ENCODE measurements around the gene ATXN2. TPM values are rescaled to one million over a fixed set of nuclear protein-coding genes. Genes with fewer than 3 reads are reported as not detected.

ATXN2 gene
- total RNA-seq, 1 experiment from 2014 or later = 72.9 TPM

GRCh38 chr12:111600205-111600642, 1.1 kb upstream of the ATXN2 start:
- 0 out of 2 replicates have a peak overlapping the region, but pooled peaks have one; percentile 1 for H3K14ac ChIP-seq (ENCODE audit: insufficient read depth, low read length)
- H3K23ac ChIP-seq (ENCODE audit: insufficient read length, low read depth, low read length) = no peak overlapping the region
- H4K20me1 ChIP-seq (ENCODE audit: control insufficient read depth, insufficient read depth, insufficient read length) = no peaks in the 10 kb centered on the region
- H3K23me2 ChIP-seq (ENCODE audit: insufficient read length, low read depth, low read length, poor library complexity, severe bottlenecking) = peaks cover 20% of the 10 kb centered on the region
- no peak overlapping the region for H2BK5ac ChIP-seq (ENCODE audit: insufficient read length, low read length)
- no peak for TF ChIP-seq CTCF (conservative IDR thresholded peaks at IDR 0.05)
- no peaks in the 10 kb centered on the region for H3K27me3 ChIP-seq (ENCODE audit: insufficient read depth, low read length)
- no peak overlapping the region for H3K27ac ChIP-seq (ENCODE audit: insufficient read length, low read depth, low read length)
- no peak overlapping the region for H2BK120ac ChIP-seq (ENCODE audit: low read depth, low read length, poor library complexity, severe bottlenecking)
- WGBS (ENCODE audit: extremely low coverage, insufficient read length, low lambda C conversion rate) = no CpG with 5 or more reads among the region's 5 CpGs
- Mint-ChIP-seq H3K27me3 (ENCODE audit: low read depth) (no peaks in the 10 kb centered on the region; the same call in 1 of the 2 replicates), H3K27ac (peak overlapping the region; percentile 90 to 98 (median 95)), H3K4me3 (peak overlapping the region; percentile 79 to 86), H3K4me1 (peaks cover 11 to 20% of the 10 kb centered on the region in 2 experiments), H3K9me3 (peaks cover 5 to 8% of the 10 kb centered on the region in 2 experiments; a peak in 4 of 5 replicates), H3K36me3 (ENCODE audit: insufficient read depth in 1 of 3, low read depth in 3 of 3) (peaks cover 0 to 11% (median 0%) of the 10 kb centered on the region in 3 experiments; a peak in 3 of 7 replicates)
- H3K9ac ChIP-seq (ENCODE audit: extremely low read depth, insufficient read length, low read length) = peak overlapping the region; percentile 47
- no peak overlapping the region for H3T11ph ChIP-seq (ENCODE audit: low read length)
- peaks cover 15% of the 10 kb centered on the region; the same call in 1 of the 2 replicates for H3K79me2 ChIP-seq (ENCODE audit: insufficient read depth, low read length)
- H3K4me2 ChIP-seq (ENCODE audit: insufficient read depth, insufficient read length, low read length) = peak overlapping the region; percentile 72
- no peak overlapping the region for H2BK15ac ChIP-seq (ENCODE audit: low read depth, low read length)
- H3K18ac ChIP-seq (ENCODE audit: insufficient read length, low read depth, low read length) = no peak overlapping the region
- H2BK20ac ChIP-seq (ENCODE audit: low read depth, low read length, poor library complexity, severe bottlenecking) = no peak overlapping the region
- H3K4ac ChIP-seq (ENCODE audit: low read depth, low read length) = no peak overlapping the region
- H3K4me1 ChIP-seq (ENCODE audit: insufficient read depth, low read length) = no peaks in the 10 kb centered on the region; the same call in 1 of the 2 replicates
- no peak for DNase-seq
- H3K56ac ChIP-seq (ENCODE audit: insufficient read length, low read depth, low read length) = no peak overlapping the region
- no peaks in the 10 kb centered on the region for H3K9me3 ChIP-seq (ENCODE audit: control insufficient read depth, low read depth, low read length)
- no peak overlapping the region for H2BK12ac ChIP-seq (ENCODE audit: insufficient read length, low read depth, low read length)
- H4K5ac ChIP-seq (ENCODE audit: insufficient read length, low read depth, low read length) = no peak overlapping the region
- H2AK5ac ChIP-seq (ENCODE audit: insufficient read length, low read length) = no peak overlapping the region
- no peak overlapping the region for H4K91ac ChIP-seq (ENCODE audit: insufficient read length, low read depth, low read length)
- H3K79me1 ChIP-seq (ENCODE audit: insufficient read depth, low read depth, low read length, poor library complexity, severe bottlenecking) = no peaks in the 10 kb centered on the region
- H2AFZ ChIP-seq (ENCODE audit: low read length) = no peak overlapping the region
- no peak overlapping the region for H4K8ac ChIP-seq (replicated peaks; ENCODE audit: insufficient read length, low read depth, low read length)

All from H9 (cell line).